ENCODE results near the gene DNAH10. TPM values are rescaled to one million over a fixed set of nuclear protein-coding genes. Genes with fewer than 3 reads are reported as not detected.

DNAH10 gene
- total RNA-seq, 1 experiment from 2014 or later: 0.17 TPM

DNA sequence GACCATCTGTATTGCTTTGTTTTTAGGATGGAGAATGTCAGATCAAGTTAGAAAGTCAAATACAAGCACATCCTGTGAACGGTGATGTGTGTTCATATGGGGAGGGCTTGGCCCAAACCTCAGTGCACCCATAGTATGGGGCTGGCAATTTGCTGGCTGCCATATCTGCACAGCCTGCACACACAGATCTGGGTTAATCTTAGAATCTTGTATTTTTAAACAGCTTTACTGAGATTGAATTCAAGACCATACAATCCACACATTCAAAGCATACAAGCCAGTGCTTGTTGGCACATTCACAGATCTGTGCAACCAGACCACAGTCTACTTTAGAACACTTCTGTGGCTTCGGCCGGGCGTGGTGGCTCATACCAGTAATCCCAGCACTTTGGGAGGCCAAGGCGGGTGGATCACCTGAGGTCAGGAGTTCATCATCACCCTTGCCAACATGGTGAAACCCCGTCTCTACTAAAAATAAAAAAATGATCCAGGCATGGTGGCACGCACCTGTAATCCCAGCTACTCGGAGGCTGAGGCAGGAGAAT lies 120.1 kb downstream of the DNAH10 start:
- Histone ChIP-seq H4K91ac (ENCODE audit: insufficient read length, low read depth, low read length) (no peak overlapping the region), H3K18ac (ENCODE audit: insufficient read length, low read depth, low read length) (no peak overlapping the region), H3K23me2 (ENCODE audit: insufficient read length, low read depth, low read length, poor library complexity, severe bottlenecking) (no peaks in the 10 kb centered on the region), H3K79me2 (ENCODE audit: insufficient read depth, low read length) (no peaks in the 10 kb centered on the region), H3K23ac (ENCODE audit: insufficient read length, low read depth, low read length) (no peak overlapping the region), H2BK15ac (ENCODE audit: low read depth, low read length) (no peak overlapping the region), H3T11ph (ENCODE audit: low read length) (no peak overlapping the region), H3K4me2 (ENCODE audit: insufficient read depth, insufficient read length, low read length) (no peak overlapping the region), H4K5ac (ENCODE audit: insufficient read length, low read depth, low read length) (no peak overlapping the region), H2AK5ac (ENCODE audit: insufficient read length, low read length) (no peak overlapping the region), H3K27me3 (ENCODE audit: insufficient read depth, low read length) (no peaks in the 10 kb centered on the region; the same call in 1 of the 2 replicates), H4K8ac (replicated peaks; ENCODE audit: insufficient read length, low read depth, low read length) (no peak overlapping the region), H3K14ac (ENCODE audit: insufficient read depth, low read length) (no peak overlapping the region), H3K27ac (ENCODE audit: insufficient read length, low read depth, low read length) (no peak overlapping the region), H2BK20ac (ENCODE audit: low read depth, low read length, poor library complexity, severe bottlenecking) (no peak overlapping the region), H3K9ac (ENCODE audit: extremely low read depth, insufficient read length, low read length) (no peak overlapping the region), H2AFZ (ENCODE audit: low read length) (no peak overlapping the region), H3K4me1 (ENCODE audit: insufficient read depth, low read length) (no peaks in the 10 kb centered on the region), H2BK12ac (ENCODE audit: insufficient read length, low read depth, low read length) (no peak overlapping the region), H3K79me1 (ENCODE audit: insufficient read depth, low read depth, low read length, poor library complexity, severe bottlenecking) (no peaks in the 10 kb centered on the region), H2BK120ac (ENCODE audit: low read depth, low read length, poor library complexity, severe bottlenecking) (no peak overlapping the region), H3K56ac (ENCODE audit: insufficient read length, low read depth, low read length) (no peak overlapping the region), H4K20me1 (ENCODE audit: control insufficient read depth, insufficient read depth, insufficient read length) (no peaks in the 10 kb centered on the region), H2BK5ac (ENCODE audit: insufficient read length, low read length) (no peak overlapping the region), H3K4ac (ENCODE audit: low read depth, low read length) (no peak overlapping the region), H3K9me3 (ENCODE audit: control insufficient read depth, low read depth, low read length) (no peaks in the 10 kb centered on the region)
- Mint-ChIP-seq H3K27ac (no peak overlapping the region), H3K4me3 (no peak overlapping the region), H3K4me1 (no peaks in the 10 kb centered on the region), H3K9me3 (no peaks in the 10 kb centered on the region; a peak in 1 of 5 replicates), H3K36me3 (ENCODE audit: insufficient read depth in 1 of 3, low read depth in 3 of 3) (no peaks in the 10 kb centered on the region), H3K27me3 (ENCODE audit: low read depth) (peaks cover 85% of the 10 kb centered on the region)
- DNase-seq: no peak
- TF ChIP-seq, protein P1, sequence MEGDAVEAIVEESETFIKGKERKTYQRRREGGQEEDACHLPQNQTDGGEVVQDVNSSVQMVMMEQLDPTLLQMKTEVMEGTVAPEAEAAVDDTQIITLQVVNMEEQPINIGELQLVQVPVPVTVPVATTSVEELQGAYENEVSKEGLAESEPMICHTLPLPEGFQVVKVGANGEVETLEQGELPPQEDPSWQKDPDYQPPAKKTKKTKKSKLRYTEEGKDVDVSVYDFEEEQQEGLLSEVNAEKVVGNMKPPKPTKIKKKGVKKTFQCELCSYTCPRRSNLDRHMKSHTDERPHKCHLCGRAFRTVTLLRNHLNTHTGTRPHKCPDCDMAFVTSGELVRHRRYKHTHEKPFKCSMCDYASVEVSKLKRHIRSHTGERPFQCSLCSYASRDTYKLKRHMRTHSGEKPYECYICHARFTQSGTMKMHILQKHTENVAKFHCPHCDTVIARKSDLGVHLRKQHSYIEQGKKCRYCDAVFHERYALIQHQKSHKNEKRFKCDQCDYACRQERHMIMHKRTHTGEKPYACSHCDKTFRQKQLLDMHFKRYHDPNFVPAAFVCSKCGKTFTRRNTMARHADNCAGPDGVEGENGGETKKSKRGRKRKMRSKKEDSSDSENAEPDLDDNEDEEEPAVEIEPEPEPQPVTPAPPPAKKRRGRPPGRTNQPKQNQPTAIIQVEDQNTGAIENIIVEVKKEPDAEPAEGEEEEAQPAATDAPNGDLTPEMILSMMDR (conservative IDR thresholded peaks at IDR 0.05): no peak
- WGBS (ENCODE audit: extremely low coverage, insufficient read length, low lambda C conversion rate): no CpG with 5 or more reads among the region's 8 CpGs

Measured in H9 (cell line).